ENCODE data around the gene BICRA.

BICRA gene

DNA sequence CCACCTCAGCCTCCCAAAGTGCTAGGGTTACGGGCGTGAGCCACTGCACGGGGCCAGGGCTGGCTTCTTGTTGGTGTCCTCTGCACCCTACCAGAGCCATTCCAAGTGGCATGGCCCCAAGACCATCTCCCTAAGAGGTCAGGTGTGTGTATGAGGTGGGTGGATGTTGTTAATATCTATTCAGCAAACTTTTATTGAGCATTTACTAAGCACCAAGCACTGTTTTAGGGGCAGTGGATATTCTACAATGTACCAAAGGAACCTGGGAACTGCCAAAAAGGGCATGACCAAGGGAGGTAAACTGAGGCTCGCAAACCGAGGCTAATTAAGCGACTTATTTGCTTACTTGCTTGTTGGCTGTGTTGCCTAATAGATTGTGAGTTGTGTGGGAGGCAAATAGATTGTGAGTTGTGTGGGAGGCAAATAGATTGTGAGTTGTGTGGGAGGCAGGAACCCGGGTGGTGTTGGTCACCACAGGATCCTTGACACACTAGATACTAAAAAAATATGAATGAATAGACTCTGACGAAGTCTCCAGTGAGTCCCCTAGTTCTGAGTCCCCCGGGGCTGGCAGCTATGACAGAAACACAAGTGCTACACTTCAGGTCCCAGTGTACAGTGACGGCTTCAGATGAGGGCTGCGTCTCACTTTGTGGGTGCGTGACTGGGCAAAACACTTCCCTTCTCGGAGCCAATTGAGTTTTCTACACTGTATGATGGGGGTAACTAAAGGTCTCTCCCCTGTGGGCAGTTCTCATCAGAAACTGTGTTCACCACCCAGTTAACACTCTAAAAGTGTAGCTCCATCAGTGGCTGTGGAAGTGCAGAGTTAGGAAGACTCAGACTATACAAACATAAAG, 5.0 kb upstream of the BICRA start:
- H3K4me3 ChIP-seq (ENCODE audit: low read length), result no peak overlapping the region
- no peak for DNase-seq (ENCODE audit: low read depth)
- TF ChIP-seq CTCF (IDR thresholded peaks at IDR 0.05; ENCODE audit: insufficient read depth, low read depth, low read length, missing control alignments), result no peak

GRCh38 chr19:47607564-47608073, 1.3 kb upstream of the BICRA start:
- no peak for DNase-seq (ENCODE audit: low read depth)
- no peak for TF ChIP-seq CTCF (IDR thresholded peaks at IDR 0.05; ENCODE audit: insufficient read depth, low read depth, low read length, missing control alignments)

GRCh38 chr19:47608074-47608918, 638 bp upstream of the BICRA start:
- TF ChIP-seq CTCF (IDR thresholded peaks at IDR 0.05; ENCODE audit: insufficient read depth, low read depth, low read length, missing control alignments), result peak; percentile 31
- DNase-seq (ENCODE audit: low read depth), result peak; percentile 95
- peak overlapping the region; percentile 81 for H3K4me3 ChIP-seq (ENCODE audit: low read length)

More at GRCh38 chr19:47607564-47608073, 1.3 kb upstream of the BICRA start:
- peak overlapping the region; percentile 81 for H3K4me3 ChIP-seq (ENCODE audit: low read length)

DNA sequence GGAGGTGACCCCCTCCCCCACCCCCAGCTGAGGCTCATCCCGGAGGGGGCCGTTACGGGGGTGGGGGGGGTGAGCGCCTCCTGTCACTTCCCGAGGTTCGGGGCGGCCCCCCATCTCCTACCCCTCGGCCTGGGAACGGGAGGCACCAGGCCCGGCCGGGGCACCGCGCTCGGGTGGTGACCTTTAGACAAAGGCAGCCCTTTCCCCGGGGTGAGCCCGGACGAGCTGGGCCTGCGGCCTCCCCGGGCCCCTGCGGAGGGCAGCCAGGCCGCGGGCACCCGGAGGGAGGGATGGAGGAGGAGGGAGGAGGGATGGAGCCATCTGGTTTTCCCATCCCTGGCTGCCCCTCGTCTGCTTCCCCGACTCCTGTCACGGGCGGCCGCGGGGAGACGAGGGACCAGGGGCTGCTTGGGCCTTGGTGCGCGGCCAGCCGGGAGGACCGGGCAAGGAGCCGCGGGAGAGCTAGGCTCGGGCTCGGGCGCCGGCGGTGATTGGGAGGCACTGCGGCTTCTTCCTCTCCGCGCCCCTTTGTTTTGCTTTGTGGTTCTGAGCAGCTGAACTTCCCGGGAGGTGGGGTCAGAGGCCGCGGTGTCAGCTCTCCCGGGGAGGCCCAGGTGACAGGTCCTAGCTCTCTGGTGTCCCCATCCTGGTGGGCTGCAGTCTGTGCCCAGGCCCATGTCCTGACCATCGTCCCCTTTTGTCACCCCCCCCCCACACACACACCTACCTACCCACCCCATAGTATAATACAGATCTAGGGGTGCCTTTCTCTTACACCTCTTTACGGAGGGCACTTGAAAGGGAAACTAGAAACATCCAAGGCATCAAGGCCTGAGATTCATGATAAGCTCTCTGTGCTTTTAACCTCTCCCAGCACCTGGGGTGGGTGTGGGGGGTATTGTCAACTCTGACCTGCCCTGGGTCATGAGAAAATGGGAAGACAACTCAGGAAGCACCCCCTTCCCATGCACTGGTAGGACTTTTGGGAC, 1.3 kb downstream of the BICRA start:
- peak overlapping the region; percentile 81 for H3K4me3 ChIP-seq (ENCODE audit: low read length)
- peak; percentile 40 for DNase-seq (ENCODE audit: low read depth)
- no peak for TF ChIP-seq CTCF (IDR thresholded peaks at IDR 0.05; ENCODE audit: insufficient read depth, low read depth, low read length, missing control alignments)

DNA sequence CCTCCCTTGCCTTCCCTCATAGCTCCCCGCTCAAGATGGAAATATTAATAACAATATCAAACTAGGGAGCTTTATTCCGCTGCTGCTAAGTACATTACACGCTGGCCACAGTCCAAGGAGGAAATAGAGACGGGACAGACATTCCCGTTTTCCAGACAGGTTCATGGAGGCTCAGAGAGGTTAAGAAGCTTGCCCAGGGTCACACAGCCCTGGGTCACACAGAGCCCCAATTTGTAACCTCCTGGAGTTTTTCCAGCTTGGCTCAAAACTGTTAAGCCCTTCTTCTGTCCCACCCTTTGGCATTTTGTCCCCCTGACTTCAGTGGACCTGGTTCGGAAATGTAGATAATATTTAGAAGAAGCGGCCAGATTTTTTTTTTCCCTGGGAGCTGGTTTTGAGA, 2.0 kb downstream of the BICRA start:
- no peak for DNase-seq (ENCODE audit: low read depth)
- H3K4me3 ChIP-seq (ENCODE audit: low read length), result peak overlapping the region; percentile 81

More for the DNA sequence above, 2.0 kb downstream of the BICRA start:
- TF ChIP-seq CTCF (IDR thresholded peaks at IDR 0.05; ENCODE audit: insufficient read depth, low read depth, low read length, missing control alignments), result no peak
